IPS-NIHi7 (cell line): ENCODE data around the gene KLHDC7B.

Experiments
- DNase-seq: peaks from one replicate; pipeline ENCODE4 v3.0.0; 2012; ENCODE audit warnings: mixed read lengths; ENCODE audit errors: extremely low spot score

Gene KLHDC7B

DNA sequence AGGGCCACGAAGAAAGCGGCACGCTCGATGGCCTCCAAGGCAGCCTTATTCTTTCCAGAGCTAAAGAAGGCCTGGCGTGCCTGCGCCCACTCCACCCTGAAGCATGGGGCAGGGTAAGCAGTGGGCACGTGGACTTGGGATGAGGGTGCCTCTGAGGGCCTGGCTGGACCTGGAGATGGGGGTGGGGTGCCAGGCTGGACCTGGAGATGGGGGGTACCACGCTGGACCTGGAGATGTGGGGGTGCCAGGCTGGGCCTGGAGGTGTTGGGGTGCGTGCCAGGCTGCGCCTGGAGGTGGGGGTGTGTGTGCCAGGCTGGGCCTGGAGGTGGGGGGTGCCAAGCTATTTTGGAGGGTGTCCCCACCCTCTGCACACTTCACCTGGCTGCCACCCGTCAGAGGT, 27.3 kb downstream of the KLHDC7B start:
- no peak for DNase-seq

DNA sequence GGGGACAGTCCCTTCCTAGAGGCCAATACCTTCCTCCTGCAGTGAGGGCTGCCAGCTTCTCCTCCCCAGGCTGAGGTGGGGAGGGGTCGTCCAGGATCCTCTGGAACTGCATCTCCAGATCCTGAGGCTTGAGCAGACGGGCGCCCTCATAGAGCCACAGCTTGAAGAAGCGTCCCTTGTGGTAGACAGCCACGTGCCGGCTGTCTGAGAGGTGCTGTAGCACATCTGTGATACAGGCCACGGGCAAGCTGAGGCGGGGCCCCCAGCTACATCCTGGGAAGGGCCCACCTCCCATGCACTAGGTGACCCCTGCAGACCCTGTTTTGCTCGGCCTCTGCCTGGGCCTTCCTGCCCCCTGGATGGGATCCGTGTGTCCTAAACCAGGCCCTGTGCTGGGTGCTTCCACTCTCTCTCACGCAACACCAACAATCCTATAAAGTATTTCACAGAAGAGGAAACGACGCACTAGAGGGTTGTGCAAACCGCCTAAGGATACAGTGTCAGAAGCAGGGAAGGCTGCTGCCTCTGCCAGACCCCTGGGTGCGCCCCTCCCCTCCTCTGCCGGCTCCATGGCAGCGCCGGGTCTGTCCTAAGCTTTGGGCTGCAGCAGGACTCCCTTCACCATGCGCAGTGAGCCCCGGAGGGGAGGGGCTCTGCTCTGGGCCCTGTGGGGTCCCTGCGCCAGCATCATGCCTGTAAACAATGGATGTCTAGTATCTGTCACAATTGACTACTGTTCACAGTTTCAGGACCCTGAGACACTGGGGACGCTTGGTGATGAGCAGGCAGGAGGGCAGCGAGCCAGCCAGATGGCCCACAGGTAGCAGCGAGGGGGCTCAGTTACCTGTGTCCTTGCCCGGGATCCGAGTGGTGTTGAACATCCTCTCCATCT, 28.0 kb downstream of the KLHDC7B start:
- no peak for DNase-seq

DNA sequence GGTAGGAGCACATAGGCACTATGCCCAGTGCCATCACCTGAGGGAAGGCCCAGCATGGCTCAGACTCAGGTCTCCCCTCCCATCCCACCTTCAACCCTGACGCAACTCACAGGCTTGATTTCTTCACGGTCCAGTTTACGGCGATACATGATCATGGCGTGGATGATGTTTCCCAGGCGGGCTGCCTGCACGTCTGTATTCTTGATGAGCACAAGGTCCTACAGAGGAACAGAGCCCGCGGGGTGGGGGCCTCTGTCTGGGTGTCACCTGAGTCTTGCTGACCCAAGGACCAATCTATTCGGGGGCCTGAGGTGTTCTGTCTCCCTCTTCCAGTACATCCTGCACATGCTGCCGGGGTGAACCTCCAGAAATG, 28.7 kb downstream of the KLHDC7B start:
- no peak for DNase-seq

DNA sequence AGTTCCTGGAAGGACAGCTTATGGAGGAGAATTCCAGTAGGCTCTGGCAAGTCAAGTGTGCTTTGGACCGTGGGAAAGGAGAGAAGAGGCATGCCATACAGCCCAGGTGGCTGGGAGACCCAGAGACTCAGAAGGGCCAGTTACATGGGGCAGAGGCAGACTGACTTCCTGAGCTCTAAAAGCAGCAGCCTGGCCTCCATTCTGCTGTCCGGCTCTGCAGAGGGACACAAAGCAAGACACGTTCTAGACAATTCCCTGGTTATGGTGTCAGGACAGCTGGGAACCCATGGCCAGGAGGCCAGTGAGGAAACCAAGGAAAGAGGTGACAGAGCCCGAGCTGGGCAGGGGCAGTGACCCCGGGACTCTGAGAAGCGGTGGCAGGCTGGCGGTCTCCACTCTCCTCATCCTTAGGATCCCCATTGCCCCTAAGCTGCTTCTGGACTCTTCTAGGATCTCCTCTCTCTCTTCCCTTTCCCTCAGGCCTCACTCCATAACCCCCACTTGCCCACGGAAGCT, 29.8 kb downstream of the KLHDC7B start:
- DNase-seq = no peak

DNA sequence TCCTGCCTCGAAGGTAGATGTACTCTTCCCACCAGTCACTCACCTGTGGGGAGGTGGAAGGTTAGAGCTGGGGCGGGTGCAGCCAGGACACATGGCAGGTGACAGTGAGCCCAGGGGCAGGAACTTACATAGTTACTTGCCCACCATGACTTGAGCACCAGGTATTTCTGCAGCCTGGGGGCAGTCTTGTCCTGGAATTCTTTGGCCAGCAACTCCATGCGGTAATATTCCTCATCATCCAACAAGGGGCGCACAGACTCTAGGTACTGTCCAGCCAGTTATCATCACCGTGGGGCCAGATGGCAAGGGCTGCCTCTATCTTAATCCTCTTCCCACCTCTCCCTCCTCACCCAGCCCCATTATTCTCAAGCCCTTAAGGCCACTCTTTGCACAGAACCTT, 30.4 kb downstream of the KLHDC7B start:
- DNase-seq = peak; percentile 57

DNA sequence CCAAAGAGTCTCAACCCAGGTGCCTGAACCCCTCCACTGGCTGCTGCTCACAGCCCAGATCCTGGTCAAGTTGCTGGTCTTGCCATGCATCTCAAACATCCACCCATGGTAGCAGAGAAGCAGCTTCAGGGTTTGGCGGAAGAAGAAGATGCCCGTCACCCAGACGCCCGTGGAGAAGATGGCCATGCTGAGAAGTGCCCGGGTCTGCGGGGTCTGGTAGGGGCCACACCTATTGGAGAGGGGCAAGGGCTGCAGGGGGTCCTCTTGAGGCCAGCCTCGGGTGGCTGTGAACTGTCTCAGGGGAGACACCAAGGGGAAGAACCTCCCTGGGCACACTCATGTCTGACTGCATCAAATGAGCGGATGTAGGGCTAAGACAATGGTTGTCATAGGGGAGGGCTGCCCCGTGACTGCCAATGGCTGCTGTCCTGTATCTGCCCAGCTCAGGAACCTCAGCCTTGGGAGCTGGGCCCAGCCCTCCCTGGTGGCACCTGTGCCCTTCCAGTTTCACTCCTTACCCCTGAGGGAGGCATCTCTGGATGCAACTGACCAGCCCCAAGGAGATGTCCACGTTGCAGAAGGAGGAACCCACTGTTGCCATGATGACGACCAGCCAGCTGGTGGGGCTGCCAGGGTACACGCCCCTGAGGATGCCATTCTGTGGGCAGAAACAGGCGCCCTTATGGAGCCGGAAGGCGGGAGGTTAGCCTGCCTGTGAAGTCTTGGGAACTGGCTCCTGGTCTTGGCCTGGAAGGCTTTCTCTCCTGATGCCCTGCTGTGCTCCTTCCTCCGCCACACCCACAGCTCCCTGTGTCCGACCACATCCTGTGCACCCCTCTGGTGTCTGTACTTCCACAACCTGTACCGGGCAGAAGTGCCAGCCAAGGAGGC, 31.4 kb downstream of the KLHDC7B start:
- no peak for DNase-seq

DNA sequence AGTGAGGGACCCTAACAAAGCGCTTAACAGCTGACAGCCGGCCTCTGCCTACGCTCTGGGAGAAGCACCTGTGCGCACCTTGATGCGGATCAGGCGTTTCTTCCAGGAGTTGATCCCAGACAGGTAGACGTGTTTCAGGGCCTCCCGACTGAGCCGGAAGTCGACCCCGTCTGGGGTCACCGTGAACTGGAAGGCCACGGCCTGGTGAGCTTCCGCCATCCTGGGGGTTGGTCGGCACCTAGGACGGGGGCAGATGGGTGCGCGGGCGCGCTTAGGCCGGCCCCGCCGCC, 31.9 kb downstream of the KLHDC7B start:
- no peak for DNase-seq

DNA sequence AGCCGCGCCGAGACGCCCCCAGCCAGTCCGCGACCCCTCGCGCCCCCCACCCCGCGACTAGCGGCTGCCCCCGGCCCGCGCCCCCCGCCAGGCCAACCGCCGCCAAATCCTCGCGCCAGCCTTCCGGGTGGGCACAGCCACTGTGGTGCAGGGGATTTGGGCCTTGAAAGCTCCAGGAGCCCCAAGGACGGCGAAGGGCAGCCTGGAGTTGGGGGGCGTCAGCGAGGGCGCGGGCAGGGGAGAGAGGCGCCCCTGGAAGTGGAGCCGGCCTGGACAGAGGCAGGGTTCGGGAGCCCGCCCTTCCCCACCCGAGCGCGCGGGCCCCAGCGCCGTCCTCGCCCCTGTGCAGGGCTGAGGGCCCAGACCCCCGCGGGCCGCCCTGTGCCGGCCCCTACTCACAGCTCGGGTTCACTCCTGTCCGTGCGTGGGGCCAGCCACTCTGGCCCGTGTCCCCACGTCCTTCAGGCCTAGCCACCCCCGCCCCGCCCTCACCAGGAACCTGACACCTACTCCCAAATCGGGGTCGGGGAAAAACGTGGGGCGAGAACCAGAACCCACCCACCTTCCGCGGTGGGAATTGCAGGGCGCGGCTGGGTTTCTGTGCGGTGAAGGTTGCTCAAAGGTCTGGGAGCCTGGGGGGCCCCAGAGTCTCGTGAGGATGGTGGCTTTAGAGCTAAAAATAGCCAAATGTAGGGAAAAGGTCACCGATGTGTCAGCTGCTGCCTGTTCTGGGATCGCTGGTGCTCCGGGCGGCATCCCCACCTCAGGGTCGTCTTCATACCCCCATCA, 32.5 kb downstream of the KLHDC7B start, which contains the start of gene CPT1B:
CPT1B (minus strand) TSS at position 441 of the 789 bp plus-strand sequence. CDS start 512 bp downstream, outside the sequence.
- DNase-seq = no peak

DNA sequence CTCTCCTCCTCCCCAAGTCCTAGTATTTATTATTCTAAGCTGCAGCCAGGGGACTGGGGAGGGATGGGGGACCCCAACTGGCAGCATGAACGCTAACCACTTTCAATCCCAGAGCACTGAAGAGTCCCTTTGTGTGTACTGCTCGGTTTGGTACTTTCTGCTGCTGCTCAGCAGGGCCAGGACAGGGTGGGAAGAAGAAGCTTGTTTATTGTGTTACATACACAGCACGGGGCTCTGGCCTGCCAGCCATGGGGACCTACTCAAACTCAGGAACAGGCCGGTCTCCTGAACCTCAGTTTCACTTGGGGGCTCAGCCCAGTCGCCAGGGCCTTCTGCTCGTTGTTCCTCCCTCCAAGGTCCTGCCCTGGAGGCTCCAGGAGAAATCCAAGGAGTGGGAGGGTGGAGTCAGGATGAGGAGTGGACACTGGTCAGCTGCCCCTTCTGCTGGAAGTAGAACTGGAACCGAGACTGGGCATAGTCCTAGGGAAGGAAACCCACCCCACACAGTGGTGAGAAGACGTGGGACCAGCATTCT, 33.1 kb downstream of the KLHDC7B start:
- no peak for DNase-seq

DNA sequence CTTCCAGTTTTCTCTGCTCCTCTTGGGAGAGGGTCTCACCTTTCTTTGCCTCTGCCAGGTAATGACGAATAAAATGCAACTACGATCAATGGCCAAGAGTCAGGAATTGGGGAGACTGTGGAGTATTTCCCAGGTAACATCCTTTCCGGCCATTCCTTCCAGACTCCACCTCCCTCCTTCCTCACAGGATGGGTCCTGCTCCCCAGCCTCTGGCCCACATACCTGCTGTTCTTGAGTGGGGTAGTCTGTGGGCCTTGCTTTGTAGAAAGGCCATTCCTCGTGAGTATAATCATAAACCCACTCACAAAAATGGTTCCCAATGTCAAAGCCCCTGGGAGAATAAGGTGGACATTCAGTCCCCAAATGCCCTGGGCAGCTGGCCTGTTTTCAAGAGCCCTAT, 34.1 kb downstream of the KLHDC7B start:
- DNase-seq = no peak

DNA sequence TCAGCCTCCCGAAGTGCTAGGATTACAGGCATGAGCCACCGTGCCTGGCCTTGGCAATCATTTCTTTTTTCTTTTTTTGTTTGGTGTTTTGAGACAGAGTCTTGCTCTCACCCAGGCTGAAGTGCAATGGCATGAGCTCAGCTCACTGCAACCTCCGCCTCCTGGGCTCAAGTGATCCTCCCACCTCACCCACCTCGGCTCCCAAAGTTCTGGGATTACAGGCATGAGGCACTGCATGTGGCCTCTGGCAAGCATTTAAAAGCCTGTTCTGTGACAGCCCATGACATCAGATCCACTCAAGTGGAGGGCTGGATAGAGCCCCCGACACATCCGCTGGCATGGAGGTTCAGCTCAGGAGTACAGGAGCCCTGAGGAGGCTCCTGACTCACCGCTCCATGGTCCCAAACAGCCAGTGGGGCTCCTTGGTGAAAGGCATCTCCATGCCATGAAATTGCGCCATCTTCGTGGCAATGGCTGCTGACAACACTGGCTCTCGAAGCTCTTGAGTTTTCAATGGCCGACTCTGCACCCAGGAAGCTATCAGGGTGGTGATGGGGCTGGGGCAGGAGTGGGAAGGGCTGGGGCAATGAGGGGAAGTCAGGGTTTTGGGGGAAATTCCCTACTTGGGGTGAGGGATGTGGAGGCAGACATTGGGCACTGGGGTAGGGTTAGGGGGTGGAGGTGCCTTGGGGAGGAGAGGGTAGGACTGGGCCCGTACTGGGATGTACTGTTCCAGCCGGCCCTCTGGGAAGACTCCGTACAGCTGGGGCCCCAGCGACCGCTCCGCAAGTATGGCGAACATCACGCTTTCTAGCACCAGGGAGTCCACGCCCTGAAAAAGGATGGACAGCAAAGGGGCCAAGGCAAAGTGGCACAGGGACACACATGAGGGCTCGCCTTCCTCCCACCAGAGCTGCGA, 35.6 kb downstream of the KLHDC7B start:
- no peak for DNase-seq

DNA sequence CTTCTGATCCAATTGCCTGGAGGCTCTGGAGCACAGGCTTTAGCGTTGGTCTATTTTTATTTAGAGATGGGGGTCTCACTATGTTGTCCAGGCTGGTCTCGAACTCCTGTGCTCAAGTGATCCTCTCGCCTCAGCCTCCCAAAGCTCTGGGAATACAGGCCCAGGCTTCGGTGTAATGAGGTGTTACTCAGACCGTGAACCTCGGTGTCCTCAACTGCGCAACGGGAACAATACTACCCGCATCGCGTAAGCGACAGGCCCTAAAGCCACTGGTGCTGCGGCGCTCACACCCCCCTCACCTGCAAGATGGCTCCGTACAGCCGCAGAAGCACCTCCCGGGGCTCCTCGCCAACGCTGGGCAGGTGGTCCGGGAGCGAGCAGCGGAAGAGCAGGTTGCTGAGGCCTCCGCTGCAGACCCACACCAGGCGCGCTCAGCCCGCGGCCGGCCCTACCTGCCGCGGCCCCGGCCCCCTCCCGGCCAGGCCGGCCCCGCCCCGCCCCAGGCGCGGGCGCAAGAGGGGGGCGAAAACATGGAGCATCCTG, 36.3 kb downstream of the KLHDC7B start:
- no peak for DNase-seq

DNA sequence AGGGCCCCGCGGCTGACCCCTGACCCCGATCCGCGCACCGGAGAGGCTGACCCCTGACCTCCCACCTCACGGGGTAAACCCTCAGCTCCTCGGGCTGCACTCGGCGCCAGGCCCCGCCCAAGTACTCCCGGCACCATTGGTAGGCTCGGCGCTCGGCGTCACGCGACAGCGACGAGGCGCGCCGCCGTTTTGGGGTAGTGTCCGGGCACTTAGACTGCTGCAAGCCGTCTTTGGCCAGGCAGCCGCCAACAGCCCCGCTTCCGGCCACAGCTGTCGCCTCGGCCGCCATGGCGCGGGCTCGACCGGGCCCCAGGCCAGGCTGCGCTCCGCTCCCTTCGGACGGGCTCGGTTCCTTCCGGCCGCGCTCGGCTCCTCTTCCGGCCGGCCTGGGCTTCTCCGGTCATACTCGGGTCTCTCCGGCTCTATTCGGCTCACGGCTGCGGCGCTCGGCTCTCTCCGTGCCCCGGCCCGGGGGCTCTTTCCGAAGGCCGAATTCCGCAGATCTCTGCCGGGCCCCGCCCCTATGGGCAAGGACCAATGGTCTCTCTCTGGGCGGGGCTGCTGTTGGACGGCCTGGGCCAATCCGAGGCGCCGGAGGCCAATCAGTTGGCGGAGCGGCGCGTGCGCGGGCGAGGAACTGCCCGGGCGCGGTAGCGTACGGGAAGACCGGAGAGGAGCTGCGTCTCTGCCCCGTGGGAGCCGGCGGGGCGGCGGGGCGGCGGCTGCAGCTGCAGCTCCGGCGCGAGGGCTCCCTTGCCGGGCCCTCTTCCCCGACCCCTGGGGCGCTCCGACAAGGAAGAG, 37.0 kb downstream of the KLHDC7B start, which contains the start of gene CHKB:
CHKB (minus strand) TSS at position 357 of the 801 bp plus-strand sequence; CDS start at position 289, 68 bp downstream.
- DNase-seq = peak; percentile 100

DNA sequence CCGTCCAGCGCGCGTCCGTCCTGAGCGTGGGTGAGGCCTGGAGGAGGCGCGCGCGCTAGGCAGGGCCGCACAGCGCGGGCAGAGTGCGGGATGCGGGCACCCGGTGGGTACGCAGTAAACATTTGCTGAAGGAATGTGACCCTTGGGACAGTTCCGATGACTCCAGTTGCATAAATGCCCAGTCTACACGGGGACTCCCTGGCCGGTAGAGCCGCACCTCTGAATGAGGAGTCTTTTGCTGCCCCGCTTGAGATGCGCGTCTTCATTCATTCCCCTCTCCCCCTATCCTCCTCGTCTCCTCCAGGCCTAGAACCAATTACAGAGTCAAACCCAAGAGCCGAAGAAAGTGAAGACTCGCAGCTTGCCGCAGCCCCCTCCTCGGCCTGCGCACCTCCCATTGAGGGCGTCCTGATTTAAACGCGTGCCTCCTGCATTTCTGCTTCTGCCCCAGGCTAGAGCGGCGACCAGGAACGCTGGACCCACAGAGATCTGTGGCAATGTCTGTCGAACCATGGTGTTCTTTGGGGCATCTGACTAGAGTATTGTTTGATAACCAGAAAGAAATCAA, 37.7 kb downstream of the KLHDC7B start:
- no peak for DNase-seq

DNA sequence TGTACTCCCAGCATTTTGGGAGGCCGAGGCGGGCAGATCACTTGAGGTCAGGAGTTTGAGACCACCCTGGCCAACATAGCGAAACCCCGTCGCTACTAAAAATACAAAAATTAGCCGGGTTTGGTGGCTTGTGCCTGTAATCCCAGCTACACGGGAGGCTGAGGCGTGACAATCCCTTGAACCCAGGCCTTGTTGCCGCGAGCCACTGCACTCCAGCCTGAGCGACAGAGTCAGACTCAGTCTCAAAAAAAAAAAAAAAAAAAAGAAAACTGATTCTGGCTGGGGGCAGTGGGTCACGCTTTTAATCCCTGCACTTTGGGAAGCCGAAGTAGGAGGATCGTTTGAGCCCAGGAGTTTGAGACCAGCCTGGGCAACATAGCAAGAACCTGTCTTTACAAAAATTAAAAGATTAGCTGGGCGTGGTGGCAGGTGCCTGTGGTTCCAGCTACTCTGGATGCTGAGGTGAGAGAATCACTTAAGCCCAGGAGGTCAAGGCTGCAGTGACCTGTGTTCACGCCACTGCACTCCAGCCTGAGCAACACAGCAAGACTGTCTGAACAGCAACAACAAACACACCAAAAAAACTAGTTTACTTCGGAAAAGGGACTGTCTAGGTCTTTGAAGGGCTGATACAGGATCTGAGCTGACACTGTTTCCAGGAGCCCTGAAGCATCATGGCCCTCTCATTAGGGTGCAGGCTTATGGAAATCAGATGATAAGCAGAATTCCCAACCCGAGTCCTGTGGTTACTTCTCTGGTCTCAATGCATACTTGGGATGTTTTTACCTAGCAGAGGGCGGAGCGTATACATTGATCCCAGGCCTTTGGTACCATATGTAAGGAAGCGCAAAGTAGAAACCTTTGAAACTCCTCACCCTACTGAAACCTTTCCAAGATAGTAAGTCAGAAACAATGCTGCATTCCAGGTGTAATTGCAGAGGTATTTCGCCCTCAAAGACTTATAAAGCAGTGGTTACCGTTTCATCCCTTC, 38.7 kb downstream of the KLHDC7B start:
- DNase-seq = no peak

DNA sequence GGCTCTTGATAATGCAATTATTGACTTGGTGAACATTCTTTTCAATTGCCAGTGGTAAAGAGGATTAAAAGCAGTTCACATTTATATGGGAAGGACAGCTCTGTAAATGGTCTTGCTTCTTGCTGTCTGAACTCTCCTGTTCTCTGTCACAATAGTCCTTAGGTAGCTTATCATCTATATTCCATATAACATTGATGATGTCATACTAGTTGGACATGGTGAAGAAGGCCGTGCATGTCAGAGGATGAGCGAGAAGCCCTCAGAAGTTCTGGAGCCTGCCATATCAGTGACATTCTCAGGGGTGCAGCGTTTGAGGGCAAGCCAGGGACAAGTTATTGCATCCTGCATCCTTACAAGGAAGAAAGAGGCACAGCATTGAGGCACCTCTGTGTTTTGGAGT, 39.5 kb downstream of the KLHDC7B start:
- no peak for DNase-seq

DNA sequence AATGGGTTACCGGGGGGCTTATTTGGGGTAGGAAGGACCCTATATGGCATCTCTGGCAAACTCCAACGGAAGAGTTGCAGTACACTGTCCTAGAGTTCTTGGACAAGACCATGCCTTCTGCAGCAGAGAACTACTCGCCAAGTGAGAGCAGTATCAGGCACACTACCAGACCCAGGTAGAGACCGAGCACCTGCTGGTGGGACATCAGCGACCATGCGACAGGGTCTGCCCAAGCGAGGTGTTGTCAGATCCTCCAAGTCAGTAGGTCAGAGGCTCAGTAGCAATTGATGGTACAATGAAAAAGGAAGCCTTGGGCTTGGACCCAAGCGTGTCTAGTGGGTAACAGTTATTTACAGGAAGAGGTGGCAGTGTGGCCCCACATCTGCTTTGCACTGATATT, 40.1 kb downstream of the KLHDC7B start:
- DNase-seq = no peak

DNA sequence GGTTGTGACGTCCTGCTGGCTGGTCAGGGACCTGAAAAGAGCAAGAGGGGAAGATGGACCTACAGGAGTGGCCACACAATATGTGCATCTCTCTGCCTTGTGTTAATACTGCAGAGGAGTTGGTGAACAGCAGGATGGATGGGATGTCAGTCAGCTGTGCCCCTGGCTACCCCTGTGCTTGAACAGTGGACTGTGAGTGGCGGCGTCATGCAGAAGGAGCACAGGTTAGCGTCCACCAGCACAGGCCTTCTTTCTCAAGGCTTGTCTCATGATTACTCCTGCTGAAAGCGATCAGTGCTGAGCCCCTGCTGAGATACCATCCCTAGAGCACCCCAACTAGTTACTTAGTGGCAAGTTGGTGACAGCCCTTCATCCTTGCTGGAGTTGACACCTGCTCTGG, 40.7 kb downstream of the KLHDC7B start:
- DNase-seq = no peak
